CMK (cell line): ENCODE measurements around the gene MSANTD4.
"Not testable (repeated sequence)": the region's sequence is repeated elsewhere in the genome, so short reads cannot be mapped to it uniquely, and the experiment has no call there.

Source experiments
- DNase-seq: peaks from one replicate; pipeline ENCODE4 v3.0.0-alpha.2; 2010; ENCODE audit warnings: low read depth

Gene MSANTD4

GRCh38 chr11:106021967-106022794 is at the start of gene MSANTD4:
Gene MSANTD4, minus strand, starts transcription at chr11:106022240. Its CDS starts 11,323 bp downstream, at chr11:106010917.
- peak; percentile 96 for DNase-seq

GRCh38 chr11:106070606-106071005 is 48.6 kb upstream of the MSANTD4 start:
- DNase-seq, result no peak

GRCh38 chr11:106063009-106063408 is 41.0 kb upstream of the MSANTD4 start:
- DNase-seq, result no peak

GRCh38 chr11:106061954-106062949 is 40.2 kb upstream of the MSANTD4 start:
- DNase-seq, result no peak

- DNase-seq, result no peak
Measured at GRCh38 chr11:106061249-106061784, 39.3 kb upstream of the MSANTD4 start.

GRCh38 chr11:106059617-106060016 is 37.6 kb upstream of the MSANTD4 start:
- no peak for DNase-seq

- DNase-seq, result not testable (repeated sequence)
Measured at GRCh38 chr11:106058377-106058776, 36.3 kb upstream of the MSANTD4 start.

- no peak for DNase-seq
Measured at GRCh38 chr11:106051103-106051502, 29.1 kb upstream of the MSANTD4 start.

GRCh38 chr11:106049727-106050476 is 27.9 kb upstream of the MSANTD4 start:
- no peak for DNase-seq

GRCh38 chr11:106047631-106048030 is 25.6 kb upstream of the MSANTD4 start:
- no peak for DNase-seq

GRCh38 chr11:106043540-106043939 is 21.5 kb upstream of the MSANTD4 start:
- no peak for DNase-seq

GRCh38 chr11:106032861-106033260 is 10.8 kb upstream of the MSANTD4 start:
- no peak for DNase-seq

- no peak for DNase-seq
Measured at GRCh38 chr11:106031936-106032335, 9.9 kb upstream of the MSANTD4 start.

GRCh38 chr11:106031202-106031810 is 9.3 kb upstream of the MSANTD4 start:
- no peak for DNase-seq

GRCh38 chr11:106030609-106031008 is 8.6 kb upstream of the MSANTD4 start:
- no peak for DNase-seq

GRCh38 chr11:106022795-106023275 is 795 bp upstream of the MSANTD4 start:
- DNase-seq, result no peak

- no peak for DNase-seq
Measured at GRCh38 chr11:106021181-106021966, 666 bp downstream of the MSANTD4 start.

GRCh38 chr11:106017093-106017492 is 4.9 kb downstream of the MSANTD4 start:
- DNase-seq, result no peak

GRCh38 chr11:106015066-106015465 is 7.0 kb downstream of the MSANTD4 start:
- DNase-seq, result no peak

- DNase-seq, result no peak
Measured at GRCh38 chr11:106014620-106015019, 7.4 kb downstream of the MSANTD4 start.
